ENCODE measurements around the gene AHRR. TPM values are rescaled to one million over a fixed set of nuclear protein-coding genes. Genes with fewer than 3 reads are reported as not detected.

The AHRR gene
- total and polyA plus RNA-seq, 2 experiments from 2014 or later = 1.8 to 2.4 TPM

DNA sequence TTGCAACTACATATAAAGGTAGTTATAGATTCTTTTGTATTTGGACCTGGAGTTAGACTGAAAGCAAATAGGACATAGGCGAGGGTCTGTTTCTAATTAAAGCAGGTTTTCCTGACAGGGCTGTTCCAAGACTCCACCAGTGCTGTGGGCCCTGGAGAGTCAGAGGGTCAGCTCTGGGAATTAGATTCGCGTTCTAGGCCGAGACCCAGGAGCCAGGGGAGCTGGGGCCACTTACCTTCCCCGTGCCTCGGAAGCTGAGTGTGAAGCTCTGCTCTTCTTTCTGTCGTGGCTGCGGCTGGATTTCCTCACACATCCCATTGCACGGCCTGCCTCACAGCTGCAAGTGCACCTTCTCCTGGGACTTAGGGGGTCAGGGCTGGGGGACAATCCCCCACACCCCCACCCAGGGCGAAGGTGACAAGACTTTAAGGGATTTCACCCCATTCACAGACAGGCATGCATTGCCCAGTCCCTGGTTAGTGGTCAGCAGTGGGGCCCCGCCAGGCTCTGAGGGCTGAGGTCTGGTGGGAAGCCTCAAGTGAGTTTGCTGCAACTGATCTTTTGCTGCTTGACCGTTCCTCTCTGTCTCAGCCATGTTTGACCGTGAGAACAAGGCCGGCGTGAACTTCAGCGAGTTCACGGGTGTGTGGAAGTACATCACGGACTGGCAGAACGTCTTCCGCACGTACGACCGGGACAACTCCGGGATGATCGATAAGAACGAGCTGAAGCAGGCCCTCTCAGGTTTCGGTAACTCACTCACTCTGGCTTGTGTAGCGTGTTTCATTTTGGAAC lies 15.3 kb upstream of the AHRR start:
- Histone ChIP-seq H4K20me1 (ENCODE audit: insufficient read depth, poor library complexity, severe bottlenecking) (peaks cover 26% of the 10 kb centered on the region), H3K79me2 (peaks cover 20% of the 10 kb centered on the region), H3K4me2 (no peak overlapping the region), H3K27ac (no peak overlapping the region), H3K4me1 (ENCODE audit: insufficient read depth) (peaks cover 4% of the 10 kb centered on the region), H2AFZ (no peak overlapping the region), H3K36me3 (replicated peaks; ENCODE audit: insufficient read depth, low read depth) (no peaks in the 10 kb centered on the region), H3K9me3 (ENCODE audit: low read depth) (no peaks in the 10 kb centered on the region), H3K9me2 (replicated peaks; ENCODE audit: insufficient read depth) (no peaks in the 10 kb centered on the region), H3K27me3 (no peaks in the 10 kb centered on the region), H3K4me3 (no peak overlapping the region)
- TF ChIP-seq EZH2 (IDR thresholded peaks at IDR 0.05; ENCODE audit: borderline replicate concordance) (no peak), EZH2phosphoT487 (IDR thresholded peaks at IDR 0.05; ENCODE audit: low read depth, severe bottlenecking, unreplicated experiment) (no peak)
- TF ChIP-seq, protein P1, sequence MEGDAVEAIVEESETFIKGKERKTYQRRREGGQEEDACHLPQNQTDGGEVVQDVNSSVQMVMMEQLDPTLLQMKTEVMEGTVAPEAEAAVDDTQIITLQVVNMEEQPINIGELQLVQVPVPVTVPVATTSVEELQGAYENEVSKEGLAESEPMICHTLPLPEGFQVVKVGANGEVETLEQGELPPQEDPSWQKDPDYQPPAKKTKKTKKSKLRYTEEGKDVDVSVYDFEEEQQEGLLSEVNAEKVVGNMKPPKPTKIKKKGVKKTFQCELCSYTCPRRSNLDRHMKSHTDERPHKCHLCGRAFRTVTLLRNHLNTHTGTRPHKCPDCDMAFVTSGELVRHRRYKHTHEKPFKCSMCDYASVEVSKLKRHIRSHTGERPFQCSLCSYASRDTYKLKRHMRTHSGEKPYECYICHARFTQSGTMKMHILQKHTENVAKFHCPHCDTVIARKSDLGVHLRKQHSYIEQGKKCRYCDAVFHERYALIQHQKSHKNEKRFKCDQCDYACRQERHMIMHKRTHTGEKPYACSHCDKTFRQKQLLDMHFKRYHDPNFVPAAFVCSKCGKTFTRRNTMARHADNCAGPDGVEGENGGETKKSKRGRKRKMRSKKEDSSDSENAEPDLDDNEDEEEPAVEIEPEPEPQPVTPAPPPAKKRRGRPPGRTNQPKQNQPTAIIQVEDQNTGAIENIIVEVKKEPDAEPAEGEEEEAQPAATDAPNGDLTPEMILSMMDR (IDR thresholded peaks at IDR 0.05; ENCODE audit: poor library complexity) = no peak
- 92% methylated on average over 28 of the region's 28 CpGs for WGBS (ENCODE audit: low lambda C conversion rate, missing lambda C conversion rate)
- DNase-seq (ENCODE audit: low spot score) = no peak

DNA sequence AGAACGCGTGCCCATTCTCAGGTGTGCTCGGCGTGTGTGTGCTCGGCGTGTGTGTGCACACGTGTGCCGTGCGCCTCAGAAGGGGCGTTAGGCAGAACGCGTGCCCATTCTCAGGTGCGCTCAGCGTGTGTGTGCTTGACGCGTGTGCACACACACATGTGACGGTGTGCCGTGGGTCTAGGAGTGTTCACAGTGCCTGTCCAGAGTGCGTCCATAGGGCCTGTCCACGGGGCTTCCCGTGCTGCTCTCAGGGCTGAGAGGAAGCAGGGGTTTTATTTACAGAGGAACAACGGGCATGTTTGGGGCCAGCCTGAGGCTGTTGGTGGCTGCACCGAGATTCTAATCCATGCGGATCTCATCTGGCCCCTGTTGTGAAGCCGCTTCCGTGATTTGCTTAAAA lies 14.2 kb upstream of the AHRR start:
- H2AFZ ChIP-seq = no peak overlapping the region
- H4K20me1 ChIP-seq (ENCODE audit: insufficient read depth, poor library complexity, severe bottlenecking) = peaks cover 19% of the 10 kb centered on the region
- H3K9me3 ChIP-seq (ENCODE audit: low read depth) = no peaks in the 10 kb centered on the region
- no peak overlapping the region for H3K4me2 ChIP-seq
- H3K4me3 ChIP-seq = no peak overlapping the region
- peaks cover 20% of the 10 kb centered on the region for H3K79me2 ChIP-seq
- no peak for DNase-seq (ENCODE audit: low spot score)
- H3K4me1 ChIP-seq (ENCODE audit: insufficient read depth) = no peaks in the 10 kb centered on the region
- H3K27me3 ChIP-seq = no peaks in the 10 kb centered on the region
- WGBS (ENCODE audit: low lambda C conversion rate, missing lambda C conversion rate) = 96% methylated on average over 22 of the region's 26 CpGs
- H3K27ac ChIP-seq = no peak overlapping the region
- no peaks in the 10 kb centered on the region for H3K9me2 ChIP-seq (replicated peaks; ENCODE audit: insufficient read depth)
- H3K36me3 ChIP-seq (replicated peaks; ENCODE audit: insufficient read depth, low read depth) = no peaks in the 10 kb centered on the region
- TF ChIP-seq EZH2 (IDR thresholded peaks at IDR 0.05; ENCODE audit: borderline replicate concordance) (no peak), EZH2phosphoT487 (IDR thresholded peaks at IDR 0.05; ENCODE audit: low read depth, severe bottlenecking, unreplicated experiment) (no peak)
- TF ChIP-seq, protein P1 (IDR thresholded peaks at IDR 0.05; ENCODE audit: poor library complexity) = no peak

DNA sequence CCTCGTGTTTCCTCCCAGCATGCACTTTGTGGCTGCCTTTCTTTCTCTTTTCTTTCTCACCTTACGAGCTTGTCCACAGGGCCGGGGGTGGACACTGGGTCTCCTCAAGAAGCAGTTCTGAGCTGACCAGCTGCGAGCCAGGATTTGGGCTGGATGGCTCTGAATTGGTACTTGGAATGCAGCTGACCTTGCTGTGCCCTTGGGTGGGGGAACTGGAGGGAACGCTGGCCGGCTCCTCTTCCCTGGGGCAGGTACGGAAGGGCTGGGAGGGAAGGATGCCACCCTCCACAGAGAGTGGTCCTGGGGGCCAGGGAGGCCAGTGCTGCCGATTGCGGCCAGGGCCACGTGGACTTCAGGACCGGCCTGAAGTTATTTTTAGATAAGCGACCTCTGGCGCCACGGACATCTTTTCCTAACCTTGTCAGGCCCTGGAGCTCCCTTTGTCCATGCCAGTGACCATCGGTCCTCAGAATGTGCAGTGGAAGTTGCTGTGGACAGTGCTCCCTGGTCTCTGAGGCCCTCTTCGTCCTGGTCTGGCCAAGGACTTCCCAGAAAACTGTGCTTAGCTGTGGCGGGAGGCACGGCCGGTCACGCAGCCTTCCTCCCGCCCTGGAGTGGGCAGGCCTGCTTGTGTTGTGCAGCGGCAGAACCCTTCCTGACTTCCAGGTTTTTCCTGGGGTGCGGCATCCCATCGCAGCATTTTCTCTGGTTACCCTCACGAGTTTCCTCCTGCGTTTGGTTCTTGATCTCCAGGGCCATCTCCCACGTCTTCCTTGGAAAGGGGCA lies 13.5 kb upstream of the AHRR start:
- TF ChIP-seq EZH2phosphoT487 (IDR thresholded peaks at IDR 0.05; ENCODE audit: low read depth, severe bottlenecking, unreplicated experiment) = no peak
- no peak for TF ChIP-seq EZH2 (IDR thresholded peaks at IDR 0.05; ENCODE audit: borderline replicate concordance)
- TF ChIP-seq, protein P1 (IDR thresholded peaks at IDR 0.05; ENCODE audit: poor library complexity) = no peak
- peaks cover 13% of the 10 kb centered on the region for H4K20me1 ChIP-seq (ENCODE audit: insufficient read depth, poor library complexity, severe bottlenecking)
- no peaks in the 10 kb centered on the region for H3K27me3 ChIP-seq
- H3K4me2 ChIP-seq = no peak overlapping the region
- 89% methylated on average over 24 of the region's 27 CpGs for WGBS (ENCODE audit: low lambda C conversion rate, missing lambda C conversion rate)
- no peaks in the 10 kb centered on the region for H3K36me3 ChIP-seq (replicated peaks; ENCODE audit: insufficient read depth, low read depth)
- no peaks in the 10 kb centered on the region for H3K9me2 ChIP-seq (replicated peaks; ENCODE audit: insufficient read depth)
- no peaks in the 10 kb centered on the region for H3K4me1 ChIP-seq (ENCODE audit: insufficient read depth)
- DNase-seq (ENCODE audit: low spot score) = no peak
- H3K79me2 ChIP-seq = peaks cover 18% of the 10 kb centered on the region
- H3K27ac ChIP-seq = no peak overlapping the region
- H3K9me3 ChIP-seq (ENCODE audit: low read depth) = no peaks in the 10 kb centered on the region
- H3K4me3 ChIP-seq = no peak overlapping the region
- H2AFZ ChIP-seq = no peak overlapping the region
